NCI-H460 (cell line): Measurements from ENCODE around the gene JADE1. TPM values are rescaled to one million over a fixed set of nuclear protein-coding genes. Genes with fewer than 3 reads are reported as not detected.
A peak's percentile ranks its signal among the peaks of the same experiment; 100 is the strongest.

Experiments
- DNase-seq: peaks from one replicate; pipeline ENCODE4 v3.0.0-alpha.2; 2016; ENCODE audit warnings: low read depth; ENCODE audit errors: extremely low read depth
- total RNA-seq: library from RNA; depleted of rRNA; stranded (reverse); fragments of >200 nt; shearing (Covaris generic); gene quantifications from 2 replicates; pipeline ENCODE4 v1.2.3, GENCODE V29; 2014

JADE1 gene
- total RNA-seq, 1 experiment from 2014 or later, result 26.7 TPM

GRCh38 chr4:128803783-128804182, 5.7 kb upstream of the JADE1 start:
- no peak for DNase-seq

GRCh38 chr4:128810331-128810870, 901 bp downstream of the JADE1 start:
- no peak for DNase-seq

GRCh38 chr4:128810871-128811570, 1.5 kb downstream of the JADE1 start:
- no peak for DNase-seq

- peak; percentile 82 for DNase-seq
Measured at GRCh38 chr4:128811571-128812441, 2.3 kb downstream of the JADE1 start.

- DNase-seq, result no peak
Measured at GRCh38 chr4:128812442-128813235, 3.1 kb downstream of the JADE1 start.

- no peak for DNase-seq
Measured at GRCh38 chr4:128813965-128814364, 4.5 kb downstream of the JADE1 start.

- DNase-seq, result no peak
Measured at GRCh38 chr4:128818442-128818841, 8.9 kb downstream of the JADE1 start.

- DNase-seq, result no peak
Measured at GRCh38 chr4:128819082-128819742, 9.7 kb downstream of the JADE1 start.

- no peak for DNase-seq
Measured at GRCh38 chr4:128820671-128821070, 11.2 kb downstream of the JADE1 start.

GRCh38 chr4:128821151-128821550, 11.7 kb downstream of the JADE1 start:
- DNase-seq, result no peak

- DNase-seq, result peak; percentile 15
Measured at GRCh38 chr4:128823025-128823661, 13.6 kb downstream of the JADE1 start.

GRCh38 chr4:128825226-128825625, 15.7 kb downstream of the JADE1 start:
- DNase-seq, result peak; percentile 38

GRCh38 chr4:128827296-128827695, 17.8 kb downstream of the JADE1 start:
- no peak for DNase-seq

GRCh38 chr4:128830906-128831503, 21.5 kb downstream of the JADE1 start:
- no peak for DNase-seq

- no peak for DNase-seq
Measured at GRCh38 chr4:128831531-128832242, 22.2 kb downstream of the JADE1 start.

- DNase-seq, result no peak
Measured at GRCh38 chr4:128832243-128832625, 22.7 kb downstream of the JADE1 start.

- DNase-seq, result no peak
Measured at GRCh38 chr4:128835498-128836222, 26.2 kb downstream of the JADE1 start.

GRCh38 chr4:128837198-128837597, 27.7 kb downstream of the JADE1 start:
- DNase-seq, result no peak
